Endothelial cell of umbilical vein (primary cell): Measurements from ENCODE around the gene GAA. TPM values are rescaled to one million over a fixed set of nuclear protein-coding genes. Genes with fewer than 3 reads are reported as not detected.

Experiments
- BruUV-seq: library from RNA; stranded (reverse); fragments of 400-500 nt; replicated peaks from 2 replicates; lab custom pipeline; 2021; lab: Mats Ljungman, UMichigan
- CTCF ChIA-PET: fragments of 300-600, 350-600 bp; sonication (Branson Sonifier 250); formaldehyde crosslinking; loops from one replicate; lab custom pipeline; 2021; ENCODE audit warnings: antibody characterized with exemption, inconsistent platforms; lab: Charles Lee
- POLR2A ChIA-PET: fragments of 300-600, 350-600 bp; sonication (Branson Sonifier 250); formaldehyde crosslinking; loops from one replicate; lab custom pipeline; 2021; ENCODE audit warnings: antibody characterized with exemption, inconsistent platforms; lab: Charles Lee
- DNase-seq: peaks from one replicate; pipeline ENCODE4 v3.0.0-alpha.2; 2011; ENCODE audit warnings: low read depth, low spot score
- FAIRE-seq: peaks from 2 replicates; lab custom pipeline; 2011; peaks lifted over from hg19 to GRCh38; lab: Jason Lieb, UNC
- H2AFZ ChIP-seq: 2 replicates; pipeline ENCODE4 v1.6.0; 2012; ENCODE audit warnings: low read depth, low read length, control low read depth, inconsistent platforms
- H3K27ac ChIP-seq: 2 replicates; pipeline ENCODE4 v1.5.1; 2011; ENCODE audit warnings: low read depth, mild to moderate bottlenecking, control low read depth, low read length, moderate library complexity; ENCODE audit not compliant: insufficient read depth
- H3K27me3 ChIP-seq, 2 experiments: 2 replicates each; pipeline versions ENCODE4 v1.6.0 to v1.6.1; 2011; ENCODE audit warnings: low read length in 2 of 2, mixed read lengths in 1 of 2; ENCODE audit not compliant: control insufficient read depth in 2 of 2, insufficient read depth in 2 of 2
- H3K36me3 ChIP-seq, 2 experiments: 2 replicates in 1 of 2; 3 replicates in 1 of 2; pipeline ENCODE4 v1.5.1; 2011; ENCODE audit warnings: low read length in 2 of 2, mild to moderate bottlenecking in 1 of 2, moderate library complexity in 1 of 2; ENCODE audit not compliant: control insufficient read depth in 2 of 2, insufficient read depth in 2 of 2; ENCODE audit errors: extremely low read depth in 1 of 2
- H3K4me1 ChIP-seq: 3 replicates; pipeline ENCODE4 v1.5.1; 2011; ENCODE audit warnings: mild to moderate bottlenecking, low read length; ENCODE audit not compliant: control insufficient read depth, insufficient read depth; ENCODE audit errors: extremely low read depth
- H3K4me2 ChIP-seq: 2 replicates; pipeline ENCODE4 v1.6.1; 2011; ENCODE audit warnings: low read length, control low read depth, mixed read lengths; ENCODE audit not compliant: insufficient read depth
- H3K4me3 ChIP-seq, 3 experiments: fragments of 200-600 bp in 1 of 3; sonication (generic), shearing (Covaris generic) in 1 of 3; replicated peaks in 1 of 3; 2 replicates each; pipeline ENCODE4 v1.5.1; 2011 to 2016; ENCODE audit warnings: control low read depth in 3 of 3, low read length in 3 of 3, mild to moderate bottlenecking in 2 of 3, inconsistent platforms in 1 of 3, low read depth in 1 of 3, moderate library complexity in 1 of 3; ENCODE audit not compliant: insufficient read depth in 1 of 3
- H3K79me2 ChIP-seq: 2 replicates; pipeline ENCODE4 v1.6.0; 2012; ENCODE audit warnings: low read length, inconsistent platforms; ENCODE audit not compliant: control insufficient read depth, insufficient read depth
- H3K9ac ChIP-seq: replicated peaks from 2 replicates; pipeline ENCODE3; 2011; ENCODE audit warnings: low read length, control low read depth; ENCODE audit not compliant: insufficient read depth; ENCODE audit errors: extremely low read depth
- H3K9me1 ChIP-seq: replicated peaks from 3 replicates; pipeline ENCODE4 v1.6.0; 2011; ENCODE audit warnings: mild to moderate bottlenecking, low read length; ENCODE audit not compliant: control insufficient read depth, insufficient read depth; ENCODE audit errors: extremely low read depth
- H3K9me3 ChIP-seq: replicated peaks from 2 replicates; pipeline ENCODE4 v1.5.1; 2012; ENCODE audit warnings: low read length, inconsistent platforms; ENCODE audit not compliant: control insufficient read depth, insufficient read depth
- H4K20me1 ChIP-seq: replicated peaks from 2 replicates; pipeline ENCODE3; 2011; ENCODE audit warnings: mild to moderate bottlenecking, low read length; ENCODE audit not compliant: control insufficient read depth, insufficient read depth; ENCODE audit errors: extremely low read depth
- EZH2 ChIP-seq: IDR thresholded peaks from 2 replicates; pipeline ENCODE4 v1.6.1; 2012; ENCODE audit warnings: borderline replicate concordance, low read depth, mild to moderate bottlenecking, moderate library complexity, low read length, inconsistent platforms; ENCODE audit not compliant: severe bottlenecking
- FOS ChIP-seq: IDR thresholded peaks from 2 replicates; pipeline ENCODE4 v1.6.1; 2011; ENCODE audit warnings: mild to moderate bottlenecking, low read length, moderate library complexity, borderline replicate concordance; ENCODE audit not compliant: insufficient read depth
- GATA2 ChIP-seq: IDR thresholded peaks from 2 replicates; pipeline ENCODE4 v1.7.0; 2011; ENCODE audit warnings: low read depth, mild to moderate bottlenecking, moderate library complexity, mixed read lengths, low read length; ENCODE audit not compliant: insufficient read length, insufficient read depth
- JUN ChIP-seq: IDR thresholded peaks from 2 replicates; pipeline ENCODE4 v1.6.1; 2011; ENCODE audit warnings: borderline replicate concordance, low read depth; ENCODE audit not compliant: insufficient read length, insufficient read depth
- MYC ChIP-seq: IDR thresholded peaks from one replicate; pipeline ENCODE4 v1.6.1; 2011; ENCODE audit warnings: mild to moderate bottlenecking, low read depth, low read length
- POLR2A ChIP-seq: IDR thresholded peaks from 2 replicates; pipeline ENCODE4 v1.6.1; 2012; ENCODE audit warnings: low read depth, mild to moderate bottlenecking, control low read depth, low read length
- POLR2AphosphoS5 ChIP-seq: IDR thresholded peaks from 2 replicates; pipeline ENCODE4 v1.6.1; 2012; ENCODE audit warnings: low read depth, mild to moderate bottlenecking, control low read depth, low read length, moderate library complexity; ENCODE audit not compliant: insufficient read depth
- dilution Hi-C: fragments of 300-500 bp; cut with MboI; formaldehyde crosslinking; loops from one replicate; pipeline ENCODE4 v1.15.0; 2019; ENCODE audit warnings: low sequenced_read_pairs; ENCODE audit not compliant: extremely low pct_ligation_motif_present
- intact Hi-C: fragments of 100-400 bp; cut with micrococcal nuclease; formaldehyde crosslinking; loops from one replicate; pipeline ENCODE4 v1.10.0; 2022
- polyA plus RNA-seq, 4 experiments: library from polyadenylated mRNA; depleted of rRNA in 3 of 4; stranded (reverse) in 3 of 4; unstranded in 1 of 4; fragments of >200 nt; gene quantifications; 2 replicates each; pipeline versions ENCODE4 v1.2.1 to v1.2.3, GENCODE V29; 2011 to 2012; ENCODE audit warnings: missing spikeins in 1 of 4
- total RNA-seq: library from RNA; stranded (reverse); gene quantifications from 2 replicates; pipeline ENCODE4 v1.2.3, GENCODE V29; 2021
- TF ChIP-seq, protein P1 (sequence below), 2 donors: IDR thresholded peaks; 1 replicate in 1 of 2; 2 replicates in 1 of 2; pipeline ENCODE4 v1.5.1; 2011; ENCODE audit warnings: low read length in 2 of 2, mild to moderate bottlenecking in 2 of 2, moderate library complexity in 2 of 2, control low read depth in 1 of 2, inconsistent platforms in 1 of 2, low read depth in 1 of 2; ENCODE audit not compliant: insufficient read depth in 1 of 2; ENCODE audit errors: extremely low read depth in 1 of 2
- TF ChIP-seq, protein P2 (sequence below): IDR thresholded peaks from 2 replicates; pipeline ENCODE4 v1.6.1; 2011; ENCODE audit not compliant: insufficient read depth, insufficient read length

The GAA gene
- total and polyA plus RNA-seq, 2 donors (not counting 3 experiments of a cell fraction or from before 2014, with no cell fraction given): 26.3 to 49.7 TPM

DNA sequence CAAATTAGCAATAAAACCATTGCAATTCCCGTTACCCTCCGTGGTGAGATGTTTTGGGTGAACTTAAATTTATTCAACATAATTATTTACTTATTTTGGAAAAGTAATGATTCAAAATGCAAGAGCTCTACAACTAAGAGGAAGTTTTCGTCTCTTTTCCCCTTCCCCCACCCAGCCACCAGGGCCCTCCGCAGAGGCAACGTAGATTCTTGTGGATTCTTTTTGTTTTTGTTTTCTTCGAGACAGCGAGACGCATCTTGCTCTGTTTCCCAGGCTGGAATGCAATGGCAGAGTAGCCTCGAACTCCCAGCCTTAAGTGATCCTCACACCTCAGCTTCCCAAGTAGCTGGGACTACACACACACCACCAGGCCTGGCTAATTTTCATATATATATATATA is 45.8 kb upstream of the GAA start:
- CTCF ChIA-PET: interaction anchor here (0.6 to 1.1 kb wide), 4 partner anchors 10 to 51 kb away, joined by 3 read pairs; no protein-coding TSS in a partner anchor
- dilution Hi-C loops (no loop called here), intact Hi-C loops (no loop called here)
- H4K20me1 ChIP-seq: no peaks in the 10 kb centered on the region
- TF ChIP-seq POLR2A (no peak), MYC (no peak), FOS (no peak), GATA2 (no peak)
- TF ChIP-seq, protein P1, sequence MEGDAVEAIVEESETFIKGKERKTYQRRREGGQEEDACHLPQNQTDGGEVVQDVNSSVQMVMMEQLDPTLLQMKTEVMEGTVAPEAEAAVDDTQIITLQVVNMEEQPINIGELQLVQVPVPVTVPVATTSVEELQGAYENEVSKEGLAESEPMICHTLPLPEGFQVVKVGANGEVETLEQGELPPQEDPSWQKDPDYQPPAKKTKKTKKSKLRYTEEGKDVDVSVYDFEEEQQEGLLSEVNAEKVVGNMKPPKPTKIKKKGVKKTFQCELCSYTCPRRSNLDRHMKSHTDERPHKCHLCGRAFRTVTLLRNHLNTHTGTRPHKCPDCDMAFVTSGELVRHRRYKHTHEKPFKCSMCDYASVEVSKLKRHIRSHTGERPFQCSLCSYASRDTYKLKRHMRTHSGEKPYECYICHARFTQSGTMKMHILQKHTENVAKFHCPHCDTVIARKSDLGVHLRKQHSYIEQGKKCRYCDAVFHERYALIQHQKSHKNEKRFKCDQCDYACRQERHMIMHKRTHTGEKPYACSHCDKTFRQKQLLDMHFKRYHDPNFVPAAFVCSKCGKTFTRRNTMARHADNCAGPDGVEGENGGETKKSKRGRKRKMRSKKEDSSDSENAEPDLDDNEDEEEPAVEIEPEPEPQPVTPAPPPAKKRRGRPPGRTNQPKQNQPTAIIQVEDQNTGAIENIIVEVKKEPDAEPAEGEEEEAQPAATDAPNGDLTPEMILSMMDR (IDR thresholded peaks at IDR 0.05; ENCODE audit: extremely low read depth in 1 of 2, insufficient read depth in 1 of 2, low read depth in 1 of 2, low read length in 2 of 2): no peak
- no peaks in the 10 kb centered on the region for H3K79me2 ChIP-seq
- no TSS peak for BruUV-seq
- FAIRE-seq (no peak), DNase-seq (no peak)
- H3K4me3 ChIP-seq: no peak overlapping the region
- H3K9me1 ChIP-seq: no peaks in the 10 kb centered on the region
- H3K9ac ChIP-seq: no peak overlapping the region
- no peaks in the 10 kb centered on the region for H3K27me3 ChIP-seq
- H3K36me3 ChIP-seq: no peaks in the 10 kb centered on the region
- H3K27ac ChIP-seq: no peak overlapping the region
- H2AFZ ChIP-seq: no peak overlapping the region
- H3K9me3 ChIP-seq: no peaks in the 10 kb centered on the region
- no peaks in the 10 kb centered on the region for H3K4me1 ChIP-seq
- H3K4me2 ChIP-seq: no peak overlapping the region
- POLR2A ChIA-PET: no interaction called here

GRCh38 chr17:80058311-80058955 is 42.9 kb upstream of the GAA start:
- Histone ChIP-seq H3K27me3 (no peaks in the 10 kb centered on the region), H3K9me1 (no peaks in the 10 kb centered on the region), H3K4me1 (no peaks in the 10 kb centered on the region), H3K4me2 (no peak overlapping the region), H3K9me3 (no peaks in the 10 kb centered on the region), H3K36me3 (no peaks in the 10 kb centered on the region), H3K79me2 (no peaks in the 10 kb centered on the region), H2AFZ (no peak overlapping the region), H4K20me1 (no peaks in the 10 kb centered on the region), H3K4me3 (no peak overlapping the region), H3K27ac (no peak overlapping the region), H3K9ac (no peak overlapping the region)
- dilution Hi-C loops: no loop called here
- ChIA-PET POLR2A (no interaction called here), CTCF (interaction anchor here (0.6 to 2.9 kb wide), 2 partner anchors 40 to 51 kb away, joined by 3 to 10 read pairs; no protein-coding TSS in a partner anchor)
- FAIRE-seq (no peak), DNase-seq (no peak)
- intact Hi-C loops: no loop called here
- TF ChIP-seq FOS (no peak), EZH2 (no peak), POLR2A (no peak), MYC (no peak), GATA2 (no peak), JUN (no peak), POLR2AphosphoS5 (no peak)
- TF ChIP-seq, protein P2, sequence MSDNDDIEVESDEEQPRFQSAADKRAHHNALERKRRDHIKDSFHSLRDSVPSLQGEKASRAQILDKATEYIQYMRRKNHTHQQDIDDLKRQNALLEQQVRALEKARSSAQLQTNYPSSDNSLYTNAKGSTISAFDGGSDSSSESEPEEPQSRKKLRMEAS: no peak
- TF ChIP-seq, protein P1 (IDR thresholded peaks at IDR 0.05; ENCODE audit: extremely low read depth in 1 of 2, insufficient read depth in 1 of 2, low read depth in 1 of 2, low read length in 2 of 2): no peak
- BruUV-seq: no TSS peak
